ENCODE measurements around the gene ABCB10.
"Not testable (repeated sequence)": the region's sequence is repeated elsewhere in the genome, so short reads cannot be mapped to it uniquely, and the experiment has no call there.

Gene ABCB10

DNA sequence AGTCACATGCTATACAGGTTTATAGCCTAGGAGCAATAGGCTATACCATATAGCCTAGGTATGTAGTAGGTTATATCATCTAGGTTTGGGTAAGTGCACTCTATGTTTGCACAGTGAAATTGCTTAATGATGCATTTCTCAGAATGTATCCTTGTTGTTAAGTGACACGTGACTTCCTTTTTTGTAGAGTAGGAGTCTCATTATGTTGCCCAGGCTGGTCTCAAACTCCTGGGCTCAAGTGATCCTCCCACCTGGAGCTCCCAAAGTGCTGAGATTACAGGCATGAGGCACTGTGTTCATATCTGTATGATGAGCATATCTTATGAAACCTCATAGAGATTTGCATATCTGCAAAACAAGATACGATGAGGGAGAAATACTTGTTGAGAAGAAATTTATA lies 13.8 kb upstream of the ABCB10 start:
- DNase-seq (ENCODE audit: low read depth in 3 of 3), result no peak

- DNase-seq (ENCODE audit: low read depth in 3 of 3), result no peak
Measured at GRCh38 chr1:229570891-229571516, 12.5 kb upstream of the ABCB10 start.

DNA sequence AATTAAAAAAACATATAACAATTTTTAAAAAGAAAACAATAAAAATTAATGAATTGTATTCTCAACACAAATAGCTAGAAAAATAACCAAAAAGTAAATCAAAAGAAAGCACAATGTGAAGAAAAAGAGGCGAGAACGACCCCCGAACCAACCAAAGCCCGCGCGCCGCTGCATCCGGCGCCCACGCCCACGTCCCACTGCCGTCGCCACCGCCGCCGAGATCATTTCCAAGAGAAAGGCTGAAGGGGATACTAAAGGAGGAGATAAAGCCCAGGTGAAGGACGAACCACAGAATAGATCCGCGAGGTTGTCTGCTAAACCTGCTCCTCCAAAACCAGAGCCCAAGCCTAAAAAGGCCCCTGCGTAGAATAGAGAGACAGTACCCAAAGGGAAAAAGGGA lies 11.8 kb upstream of the ABCB10 start:
- DNase-seq (ENCODE audit: low read depth in 3 of 3), result no peak

DNA sequence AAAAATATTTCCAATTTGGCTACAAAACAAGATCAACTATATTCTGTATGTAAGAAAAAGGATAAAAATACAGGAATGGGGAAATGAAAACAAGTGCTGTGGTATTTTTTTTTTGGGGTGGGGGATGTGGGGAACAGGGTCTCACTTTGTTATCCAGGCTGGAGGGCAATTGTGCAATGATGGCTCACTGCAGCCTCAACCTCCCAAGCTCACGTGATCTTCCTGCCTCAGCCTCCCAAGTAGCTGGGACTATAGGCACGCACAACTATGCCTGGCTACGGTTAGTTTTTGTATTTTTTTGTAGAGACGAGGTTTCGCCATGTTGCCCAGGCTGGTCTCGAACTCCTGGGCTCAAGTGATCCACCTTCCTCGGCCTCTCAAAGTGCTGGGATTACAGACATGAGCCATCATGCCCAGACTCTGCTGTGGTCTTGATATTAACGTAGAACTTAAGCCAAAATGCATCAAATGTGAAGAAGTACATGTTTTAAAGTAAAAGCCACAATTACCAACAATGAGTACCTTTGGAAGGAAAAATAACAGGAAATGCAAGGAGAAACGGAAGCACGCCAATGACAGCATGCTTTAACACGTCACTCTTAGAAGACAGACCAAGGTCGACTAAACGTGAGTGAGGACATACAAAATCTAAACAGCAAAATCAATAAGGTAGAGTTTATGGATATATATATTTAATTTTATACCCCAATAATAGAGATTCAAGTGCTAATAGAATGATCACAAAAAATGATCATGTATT lies 8.8 kb upstream of the ABCB10 start:
- no peak for DNase-seq (ENCODE audit: low read depth in 3 of 3)

GRCh38 chr1:229563701-229564100 lies 5.2 kb upstream of the ABCB10 start:
- no peak for DNase-seq (ENCODE audit: low read depth in 3 of 3)

- no peak for DNase-seq (ENCODE audit: low read depth in 3 of 3)
Measured at GRCh38 chr1:229563241-229563640, 4.7 kb upstream of the ABCB10 start.

DNA sequence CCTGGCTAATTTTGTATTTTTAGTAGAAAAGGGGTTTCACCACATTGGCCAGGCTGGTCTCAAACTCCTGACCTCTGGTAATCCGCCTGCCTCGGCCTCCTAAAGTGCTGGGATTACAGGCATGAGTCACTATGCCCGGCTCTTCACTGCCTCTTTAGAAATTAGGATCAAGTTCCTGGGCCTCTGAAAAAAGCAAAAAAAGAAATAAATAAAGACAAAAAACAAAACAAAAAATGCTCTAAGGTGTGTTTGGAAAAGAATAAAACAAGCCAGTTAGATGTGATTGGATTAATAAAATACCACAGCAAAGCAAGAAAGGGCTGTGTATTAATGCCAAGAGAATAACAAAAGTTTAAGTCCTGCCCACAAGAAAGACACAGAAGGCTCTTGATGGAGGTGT lies 4.2 kb upstream of the ABCB10 start:
- no peak for DNase-seq (ENCODE audit: low read depth in 3 of 3)

- DNase-seq (ENCODE audit: low read depth in 3 of 3), result no peak
Measured at GRCh38 chr1:229561141-229561540, 2.6 kb upstream of the ABCB10 start.

DNA sequence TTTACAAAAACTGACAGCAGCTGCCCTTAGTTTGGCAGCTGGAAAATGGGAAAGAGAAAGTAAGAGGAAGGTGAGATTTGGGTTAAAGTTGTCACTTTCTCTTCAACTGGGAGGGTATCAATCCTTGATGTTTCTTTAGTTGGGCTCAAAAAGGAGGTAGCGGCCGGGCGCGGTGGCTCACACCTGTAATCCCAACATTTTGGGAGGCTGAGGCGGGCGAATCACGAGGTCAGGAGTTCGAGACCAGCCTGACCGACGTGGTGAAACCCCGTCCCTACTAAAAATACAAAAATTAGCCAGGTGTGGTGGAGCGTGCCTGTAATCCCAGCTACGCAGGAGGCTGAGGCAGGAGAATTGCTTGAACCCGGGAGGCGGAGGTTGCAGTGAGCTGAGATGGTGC lies 1.6 kb upstream of the ABCB10 start:
- not testable (repeated sequence) for DNase-seq (ENCODE audit: low read depth in 3 of 3)

DNA sequence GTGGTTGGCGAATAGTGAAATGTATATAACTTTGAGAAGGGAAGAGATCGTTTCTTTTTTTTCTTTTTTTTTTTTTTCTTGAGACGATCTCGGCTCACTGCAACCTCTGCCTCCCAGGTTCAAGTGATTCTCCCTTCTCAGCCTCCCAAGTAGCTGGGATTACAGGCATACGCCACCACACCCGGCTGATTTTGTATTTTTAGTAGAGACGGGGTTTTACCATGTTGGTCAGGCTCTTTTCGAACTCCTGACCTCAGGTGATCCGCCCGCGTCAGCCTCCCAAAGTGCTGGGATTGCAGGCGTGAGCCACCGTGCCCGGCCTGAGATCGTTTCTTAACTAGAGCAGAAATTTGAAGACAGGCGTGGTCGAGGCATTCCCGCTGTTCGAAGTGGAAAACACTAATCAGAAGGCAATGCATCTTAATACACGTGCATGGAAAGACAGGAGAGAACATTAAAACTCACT lies 862 bp upstream of the ABCB10 start:
- DNase-seq (ENCODE audit: low read depth in 3 of 3), result not testable (repeated sequence)

GRCh38 chr1:229557913-229558414 lies 543 bp downstream of the ABCB10 start:
- DNase-seq (ENCODE audit: low read depth in 3 of 3), result peak; percentile 9 to 38 (median 9)

DNA sequence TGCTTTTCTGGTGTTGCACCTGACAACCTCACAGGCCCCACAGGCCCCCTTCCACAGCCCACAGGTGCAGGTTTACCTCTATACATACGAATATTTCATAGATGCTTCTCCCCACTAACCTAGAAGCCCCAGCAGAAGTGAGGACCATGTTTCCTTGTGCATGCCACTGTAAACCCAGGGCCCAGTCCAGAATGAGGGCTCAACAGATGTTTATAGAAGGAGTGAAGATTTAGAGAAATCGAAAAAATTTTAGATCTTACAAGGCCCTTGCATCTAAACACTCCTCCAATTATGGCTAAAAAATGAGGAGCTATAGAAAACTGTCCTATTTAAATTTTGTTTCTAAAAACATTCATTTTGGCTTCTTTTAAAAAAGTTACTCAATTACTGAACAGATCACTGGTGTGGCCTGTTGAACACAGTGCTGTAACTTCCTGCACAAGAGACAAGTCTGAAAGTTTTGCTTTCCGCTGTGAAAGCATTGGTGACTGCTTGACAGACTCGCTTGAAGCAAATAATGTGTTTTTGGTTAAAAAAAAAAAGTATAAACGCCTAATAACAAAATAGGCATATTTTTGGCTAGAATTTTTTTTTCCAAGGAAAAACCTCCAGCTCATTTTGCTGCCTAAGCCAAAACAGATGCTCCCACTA lies 1.2 kb downstream of the ABCB10 start:
- DNase-seq (ENCODE audit: low read depth in 3 of 3), result no peak

GRCh38 chr1:229554886-229555621 lies 3.5 kb downstream of the ABCB10 start:
- DNase-seq (ENCODE audit: low read depth in 3 of 3), result no peak

GRCh38 chr1:229553621-229554130 lies 4.8 kb downstream of the ABCB10 start:
- DNase-seq (ENCODE audit: low read depth in 3 of 3), result no peak

- DNase-seq (ENCODE audit: low read depth in 3 of 3), result no peak
Measured at GRCh38 chr1:229552732-229553131, 5.8 kb downstream of the ABCB10 start.

- DNase-seq (ENCODE audit: low read depth in 3 of 3), result no peak
Measured at GRCh38 chr1:229550812-229551567, 7.5 kb downstream of the ABCB10 start.

- no peak for DNase-seq (ENCODE audit: low read depth in 3 of 3)
Measured at GRCh38 chr1:229547542-229547941, 11.0 kb downstream of the ABCB10 start.

- DNase-seq (ENCODE audit: low read depth in 3 of 3), result no peak
Measured at GRCh38 chr1:229544587-229544986, 13.9 kb downstream of the ABCB10 start.

GRCh38 chr1:229539863-229540506 lies 18.5 kb downstream of the ABCB10 start:
- no peak for DNase-seq (ENCODE audit: low read depth in 3 of 3)

DNA sequence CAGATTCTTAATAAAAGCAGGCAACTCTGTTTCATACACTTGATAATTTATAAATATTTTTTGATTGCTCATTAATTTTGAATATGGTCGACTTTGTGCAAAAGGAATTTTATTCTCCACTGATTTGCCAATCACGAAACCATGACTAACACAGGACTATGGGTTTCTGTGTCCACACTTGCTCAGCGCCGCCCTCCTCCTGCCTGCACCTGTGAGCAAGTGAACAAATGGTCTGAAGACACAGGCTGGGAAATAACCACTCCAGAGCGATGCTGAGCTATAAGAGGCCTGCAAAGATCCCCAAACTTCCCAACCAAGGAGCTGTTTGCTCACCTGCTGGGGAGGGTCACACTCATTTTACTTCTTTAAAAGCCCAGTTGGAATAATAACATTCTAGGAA lies 19.6 kb downstream of the ABCB10 start:
- DNase-seq (ENCODE audit: low read depth in 3 of 3), result no peak

GRCh38 chr1:229537894-229538293 lies 20.6 kb downstream of the ABCB10 start:
- DNase-seq (ENCODE audit: low read depth in 3 of 3), result no peak

Data from stimulated activated CD4-positive, alpha-beta T cell treated with anti-CD3 and anti-CD28 coated beads, TNF-alpha, amount 100 ng/mL, for 4 hours (primary cell).